T-helper 9 cell (primary cell): Measurements from ENCODE around the gene SEMA6B.

Experiments used
- DNase-seq: peaks from one replicate; pipeline ENCODE4 v3.0.0-alpha.2; 2020

The SEMA6B gene

DNA sequence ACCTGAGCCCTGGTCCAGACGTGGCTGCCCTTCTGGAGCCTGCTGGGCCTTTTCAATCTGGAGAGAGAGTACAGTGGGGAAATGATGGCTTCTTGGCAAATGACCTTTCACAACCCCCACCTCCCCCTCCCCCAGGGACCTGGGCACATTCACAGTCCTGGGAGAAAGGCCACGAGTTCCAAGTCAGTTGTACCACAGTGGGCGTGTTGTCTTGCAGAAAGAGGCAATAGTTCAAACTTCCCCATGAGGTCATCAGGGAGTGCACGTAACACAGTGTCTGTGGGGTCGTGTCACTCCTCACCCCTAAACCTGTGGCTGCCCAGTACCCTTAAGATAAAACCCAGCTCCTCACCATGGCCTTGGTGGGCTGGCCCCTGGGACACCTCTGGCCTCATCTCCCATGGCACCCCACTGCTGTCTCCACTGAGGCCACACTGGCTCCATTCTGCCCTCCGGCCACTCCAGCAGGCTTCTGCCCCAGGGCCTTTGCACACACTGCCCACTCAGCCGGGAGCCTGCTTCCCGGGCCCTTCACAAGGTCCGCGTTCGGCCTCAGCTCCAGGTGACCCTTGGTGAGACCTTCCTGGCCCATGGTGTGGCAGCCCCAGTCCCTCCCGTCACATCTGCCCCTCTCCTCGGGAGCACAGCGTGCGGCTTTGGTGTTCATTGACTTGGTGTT lies 54.5 kb downstream of the SEMA6B start:
- no peak for DNase-seq

DNA sequence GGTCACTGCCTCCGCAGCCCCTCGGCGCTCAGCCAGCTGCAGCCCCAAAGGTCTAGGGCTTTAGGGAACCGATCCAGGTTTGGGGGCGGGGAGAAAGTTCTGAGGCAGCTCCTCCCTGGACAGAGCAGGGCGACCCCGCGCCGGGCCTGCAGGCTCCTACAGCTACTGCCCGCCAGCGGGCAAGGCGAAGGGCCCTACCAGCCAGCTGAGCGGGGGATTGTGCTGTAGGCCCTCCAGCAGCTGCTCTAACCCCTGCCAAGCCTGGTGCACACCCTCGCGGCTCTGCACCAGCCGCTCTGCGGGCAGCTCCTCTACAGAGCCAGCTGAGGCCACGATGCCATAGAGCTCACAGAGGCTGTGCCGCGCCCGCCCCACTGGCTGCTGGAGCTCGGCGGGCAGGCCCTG lies 55.2 kb downstream of the SEMA6B start:
- DNase-seq = no peak

DNA sequence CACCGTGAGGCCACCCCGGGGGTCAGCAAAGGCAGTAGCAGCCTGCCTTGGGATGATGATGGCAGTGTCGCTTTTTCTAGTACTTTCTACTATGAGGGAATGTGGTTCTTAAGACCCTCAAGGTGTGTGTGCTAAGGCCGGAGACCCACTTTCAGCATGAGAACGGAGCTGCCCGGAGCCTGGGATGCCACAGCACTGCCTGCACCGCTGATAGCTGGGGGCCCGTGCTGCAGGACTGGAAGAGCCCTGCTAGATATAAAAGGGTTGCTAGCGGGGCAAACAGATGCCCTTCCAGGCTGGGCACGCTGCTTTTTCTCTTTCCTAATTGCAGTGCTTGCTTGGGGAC lies 55.7 kb downstream of the SEMA6B start:
- no peak for DNase-seq

DNA sequence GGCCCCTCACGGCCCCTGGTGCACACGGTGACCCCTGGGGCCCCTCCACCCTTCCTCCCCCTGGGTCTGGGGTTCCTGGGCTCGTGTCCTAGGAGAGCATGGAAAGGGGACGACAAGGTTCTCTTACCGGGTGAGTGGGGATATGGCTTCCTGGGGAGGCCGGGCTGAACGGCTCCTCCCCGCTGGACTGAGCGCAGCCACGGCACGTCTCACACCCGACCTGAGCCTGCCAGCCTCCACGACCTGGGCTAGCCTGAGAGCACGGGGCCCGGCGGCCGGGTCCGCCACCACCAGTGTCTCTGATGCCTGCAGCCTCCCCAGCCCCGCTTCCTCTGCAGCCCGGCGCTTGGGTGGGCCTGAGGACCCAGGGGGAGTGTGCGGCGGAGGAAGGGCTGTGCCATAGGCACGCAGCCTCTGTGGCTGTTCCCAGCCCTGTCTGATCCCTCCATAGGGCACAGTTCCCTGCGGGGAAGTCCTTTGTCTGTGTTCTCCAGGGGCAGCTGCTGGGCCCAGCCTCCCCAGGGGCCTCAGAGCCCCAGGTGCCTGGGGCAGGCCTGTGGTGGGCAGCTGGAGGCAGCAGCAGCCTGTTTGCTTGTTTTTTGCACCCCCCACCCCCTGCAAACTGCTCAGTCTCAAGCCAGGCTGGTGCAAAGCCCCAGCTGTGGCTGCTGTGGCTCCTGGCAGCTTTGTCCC lies 56.2 kb downstream of the SEMA6B start:
- no peak for DNase-seq

DNA sequence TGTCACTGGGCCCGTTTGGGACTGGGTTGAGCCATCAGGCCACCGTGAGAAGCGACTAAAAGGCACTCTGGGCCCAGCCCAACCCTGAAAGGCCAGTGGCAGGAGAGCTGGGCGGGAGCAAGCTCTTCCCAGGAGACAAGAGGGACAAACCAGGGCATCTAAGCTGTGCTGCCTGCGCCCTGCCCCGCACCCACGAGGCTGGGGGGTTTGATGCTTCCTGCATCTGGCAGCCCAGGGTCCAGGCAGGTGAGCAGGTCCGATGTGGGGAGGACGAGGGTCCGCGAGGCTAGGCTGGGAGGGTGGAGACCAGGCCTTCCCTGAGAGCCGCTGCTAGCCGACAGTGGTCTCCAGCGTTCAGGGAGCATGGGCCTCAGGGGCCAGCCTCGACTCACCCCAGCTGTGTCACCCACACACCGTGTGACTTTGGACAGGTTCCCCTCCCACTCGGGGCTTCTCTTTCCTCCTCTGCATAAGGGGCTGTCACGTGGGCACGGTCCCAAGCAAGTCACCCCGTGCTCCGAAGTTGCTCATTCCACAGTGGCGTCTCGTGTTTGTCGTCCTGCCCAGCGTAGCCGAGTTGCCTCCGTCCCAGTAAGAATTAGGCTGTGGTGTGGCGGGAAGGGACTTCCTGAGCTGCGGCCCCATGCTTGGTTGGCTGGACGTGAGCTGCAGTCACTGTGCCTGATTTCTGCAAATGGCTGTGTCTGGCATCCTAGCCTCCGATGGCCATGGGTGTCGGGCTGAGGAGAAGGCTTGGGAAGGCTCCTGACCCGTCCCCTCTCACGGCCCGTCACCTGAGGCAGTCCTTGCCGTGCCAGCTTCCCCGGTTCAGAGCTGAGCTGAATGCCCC lies 57.0 kb downstream of the SEMA6B start:
- no peak for DNase-seq

DNA sequence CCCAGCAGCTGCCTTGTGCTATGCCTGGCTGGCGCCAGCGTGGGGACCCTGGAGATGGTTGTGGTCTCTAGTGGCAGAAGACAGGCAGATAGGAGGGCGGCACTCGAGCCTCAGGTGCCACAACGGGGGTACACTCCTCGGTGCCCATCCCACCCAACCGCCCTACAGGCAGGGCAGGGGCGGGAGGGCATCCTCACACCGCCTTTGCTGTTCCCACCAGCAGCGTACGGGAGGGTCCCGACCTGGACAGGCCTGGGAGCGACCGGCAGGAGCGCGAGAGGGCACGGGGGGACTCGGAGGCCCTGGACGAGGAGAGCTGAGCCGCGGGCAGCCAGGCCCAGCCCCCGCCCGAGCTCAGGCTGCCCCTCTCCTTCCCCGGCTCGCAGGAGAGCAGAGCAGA lies 57.8 kb downstream of the SEMA6B start:
- DNase-seq = no peak

DNA sequence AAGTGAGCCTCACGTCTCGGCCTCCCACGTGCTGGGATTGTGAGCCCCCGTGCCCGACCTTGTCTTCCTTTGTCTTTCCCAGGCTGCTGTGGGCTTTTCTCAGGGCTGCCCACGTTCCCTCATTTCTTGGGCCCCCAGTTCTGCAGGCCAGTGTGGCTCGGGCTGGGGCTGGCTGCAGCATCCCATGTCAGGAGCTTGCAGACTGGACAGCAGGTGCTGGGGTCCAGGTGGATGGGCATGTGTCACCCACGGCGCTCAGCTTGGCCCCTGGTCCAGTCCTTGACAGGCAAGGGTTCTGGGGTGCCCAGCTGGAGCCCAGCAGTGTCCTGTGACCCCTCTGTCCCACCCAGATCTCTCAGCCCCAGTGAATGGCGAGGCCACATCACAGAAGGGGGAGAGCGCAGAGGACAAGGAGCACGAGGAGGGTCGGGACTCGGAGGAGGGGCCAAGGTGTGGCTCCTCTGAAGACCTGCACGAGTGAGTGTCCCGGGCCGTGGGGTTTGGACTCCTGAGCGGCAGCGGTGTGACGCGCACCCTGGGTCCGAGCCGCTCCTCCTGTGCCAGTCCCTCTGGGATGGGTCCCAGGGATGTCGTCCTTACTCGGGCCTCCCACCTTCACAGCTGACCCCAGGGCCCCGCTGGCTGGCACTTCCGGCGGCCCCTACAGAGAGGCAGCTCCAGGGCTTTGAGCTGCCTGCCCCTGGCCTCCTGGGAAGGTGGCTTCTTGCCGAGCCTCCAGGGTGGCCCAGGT lies 58.5 kb downstream of the SEMA6B start:
- no peak for DNase-seq

DNA sequence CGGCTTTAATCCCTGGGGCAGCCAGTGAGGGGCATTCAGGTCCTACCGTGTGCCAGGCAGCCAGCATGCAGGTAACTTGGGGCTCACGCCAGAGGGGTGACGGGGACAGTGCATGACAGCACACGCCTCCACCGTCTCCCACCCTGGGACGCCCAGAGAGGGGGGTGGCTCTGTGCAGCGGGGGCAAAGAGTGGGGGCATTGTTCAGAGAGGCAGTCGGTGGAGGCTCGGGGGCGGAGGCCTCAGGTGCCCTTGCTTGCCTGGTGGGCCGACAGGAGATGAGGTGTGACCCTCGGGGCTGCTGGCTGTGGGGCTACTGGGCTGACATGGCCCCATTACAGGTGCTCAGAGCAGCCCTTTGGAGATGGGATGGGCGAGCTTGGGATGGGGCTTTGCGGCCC lies 59.6 kb downstream of the SEMA6B start:
- DNase-seq = no peak

DNA sequence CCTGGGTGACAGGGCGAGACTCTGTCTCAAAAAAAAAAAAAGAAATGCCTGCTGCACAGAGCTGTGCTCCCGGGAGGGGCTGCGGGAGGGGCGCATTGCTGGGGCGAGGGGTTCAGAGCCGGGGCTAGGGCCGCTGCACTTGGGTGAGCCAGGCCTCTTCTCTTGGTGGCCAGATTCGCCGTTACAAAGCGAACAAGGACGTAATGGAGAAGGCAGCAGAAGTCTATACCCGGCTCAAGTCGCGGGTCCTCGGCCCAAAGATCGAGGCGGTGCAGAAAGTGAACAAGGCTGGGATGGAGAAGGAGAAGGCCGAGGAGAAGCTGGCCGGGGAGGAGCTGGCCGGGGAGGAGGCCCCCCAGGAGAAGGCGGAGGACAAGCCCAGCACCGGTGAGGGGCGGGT lies 60.2 kb downstream of the SEMA6B start:
- DNase-seq = no peak

DNA sequence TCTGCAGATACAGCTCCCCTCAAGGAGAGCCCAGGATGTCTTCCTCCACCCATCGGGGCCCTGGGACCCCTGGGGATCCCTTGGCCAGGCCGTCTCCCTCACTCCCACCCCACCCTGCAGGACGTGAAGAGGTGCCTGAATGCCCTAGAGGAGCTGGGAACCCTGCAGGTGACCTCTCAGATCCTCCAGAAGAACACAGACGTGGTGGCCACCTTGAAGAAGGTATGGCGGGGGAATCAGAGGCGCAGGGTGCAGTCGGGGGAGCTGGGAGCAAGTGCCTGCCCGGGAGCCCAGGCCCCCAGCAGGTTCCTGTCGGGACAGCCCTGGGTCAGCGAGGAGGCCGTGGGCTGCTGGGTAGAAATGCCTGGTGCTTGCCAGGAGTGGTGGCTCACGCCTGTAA lies 60.8 kb downstream of the SEMA6B start:
- DNase-seq = no peak

DNA sequence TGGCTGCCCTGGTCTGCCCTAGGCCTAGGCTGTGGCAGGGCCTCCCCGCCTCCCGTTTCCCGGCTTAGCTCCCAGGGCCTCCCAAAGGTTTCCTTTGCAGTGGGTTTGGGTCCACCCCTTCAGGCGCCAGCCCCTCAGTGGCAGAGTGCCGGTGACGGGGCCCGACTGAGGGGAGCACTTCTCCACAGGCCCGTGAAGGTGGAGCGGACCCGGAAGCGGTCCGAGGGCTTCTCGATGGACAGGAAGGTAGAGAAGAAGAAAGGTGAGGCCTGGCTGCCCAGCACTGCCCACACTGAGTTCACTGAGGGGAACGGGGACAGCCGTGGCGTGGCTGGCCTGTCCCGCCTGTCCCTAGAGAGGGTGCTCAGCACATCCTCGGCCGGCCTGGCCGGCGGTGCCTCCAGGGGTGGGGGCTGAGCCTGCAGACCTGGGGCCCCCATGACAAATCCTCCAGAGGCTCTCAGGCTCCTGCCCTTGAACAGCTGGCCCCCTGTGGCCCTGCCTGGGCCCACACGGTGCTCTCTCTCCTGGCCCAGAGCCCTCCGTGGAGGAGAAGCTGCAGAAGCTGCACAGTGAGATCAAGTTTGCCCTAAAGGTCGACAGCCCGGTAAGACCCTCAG lies 61.6 kb downstream of the SEMA6B start:
- no peak for DNase-seq

DNA sequence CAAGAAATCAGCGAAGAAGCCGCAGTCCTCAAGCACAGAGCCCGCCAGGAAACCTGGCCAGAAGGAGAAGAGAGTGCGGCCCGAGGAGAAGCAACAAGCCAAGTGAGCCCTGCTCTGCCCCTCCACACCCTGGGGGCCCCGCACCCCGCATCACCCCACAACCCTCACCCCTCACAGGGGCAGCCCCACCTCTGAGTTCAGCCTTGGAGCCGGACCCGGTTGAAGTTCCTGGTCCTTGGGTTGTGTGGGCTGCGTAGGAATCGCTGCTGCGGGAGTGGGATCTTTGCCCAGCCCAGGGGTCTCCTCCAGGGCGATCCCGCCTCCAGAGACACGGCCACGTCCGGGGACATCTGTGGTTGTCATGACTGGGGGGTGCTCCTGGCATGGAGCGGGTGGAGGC lies 63.2 kb downstream of the SEMA6B start:
- no peak for DNase-seq

DNA sequence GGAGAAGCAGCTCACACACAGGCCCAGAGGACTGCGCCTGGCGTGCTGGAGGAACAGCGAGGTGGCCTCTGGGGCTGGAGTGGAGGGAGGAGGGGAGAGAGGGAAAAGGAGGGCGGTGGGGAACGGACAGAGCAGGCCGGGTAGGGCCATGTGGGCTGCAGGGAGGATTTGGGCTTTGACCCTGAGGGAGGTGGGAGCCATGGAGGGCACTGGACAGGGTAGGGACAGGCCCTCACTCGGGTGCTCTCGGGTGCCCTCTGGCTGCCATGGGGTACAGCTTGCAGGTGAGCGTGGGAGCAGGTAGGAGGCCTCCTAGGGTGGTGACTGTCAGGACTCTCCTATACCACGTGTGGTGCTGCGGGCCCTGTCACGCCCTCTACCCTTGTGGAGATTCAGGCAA lies 64.0 kb downstream of the SEMA6B start:
- no peak for DNase-seq

DNA sequence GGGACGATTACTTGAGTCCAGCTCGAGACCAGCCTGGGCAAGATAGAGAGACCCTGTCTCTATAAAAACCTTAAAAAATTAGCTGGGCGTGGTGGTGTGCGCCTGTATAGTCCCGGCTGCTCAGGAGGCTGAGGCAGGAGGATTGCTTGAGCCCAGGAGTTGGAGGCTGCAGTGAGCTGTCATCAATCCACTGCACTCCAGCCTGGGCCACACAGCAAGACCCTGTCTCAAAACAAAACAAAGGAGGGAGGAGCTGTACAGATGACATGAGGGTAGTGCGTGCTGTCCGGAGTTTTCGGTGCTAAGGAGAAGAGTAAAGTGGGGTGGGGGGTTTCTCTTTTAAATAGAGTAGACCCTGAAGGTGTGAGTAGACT lies 64.8 kb downstream of the SEMA6B start:
- DNase-seq = no peak

DNA sequence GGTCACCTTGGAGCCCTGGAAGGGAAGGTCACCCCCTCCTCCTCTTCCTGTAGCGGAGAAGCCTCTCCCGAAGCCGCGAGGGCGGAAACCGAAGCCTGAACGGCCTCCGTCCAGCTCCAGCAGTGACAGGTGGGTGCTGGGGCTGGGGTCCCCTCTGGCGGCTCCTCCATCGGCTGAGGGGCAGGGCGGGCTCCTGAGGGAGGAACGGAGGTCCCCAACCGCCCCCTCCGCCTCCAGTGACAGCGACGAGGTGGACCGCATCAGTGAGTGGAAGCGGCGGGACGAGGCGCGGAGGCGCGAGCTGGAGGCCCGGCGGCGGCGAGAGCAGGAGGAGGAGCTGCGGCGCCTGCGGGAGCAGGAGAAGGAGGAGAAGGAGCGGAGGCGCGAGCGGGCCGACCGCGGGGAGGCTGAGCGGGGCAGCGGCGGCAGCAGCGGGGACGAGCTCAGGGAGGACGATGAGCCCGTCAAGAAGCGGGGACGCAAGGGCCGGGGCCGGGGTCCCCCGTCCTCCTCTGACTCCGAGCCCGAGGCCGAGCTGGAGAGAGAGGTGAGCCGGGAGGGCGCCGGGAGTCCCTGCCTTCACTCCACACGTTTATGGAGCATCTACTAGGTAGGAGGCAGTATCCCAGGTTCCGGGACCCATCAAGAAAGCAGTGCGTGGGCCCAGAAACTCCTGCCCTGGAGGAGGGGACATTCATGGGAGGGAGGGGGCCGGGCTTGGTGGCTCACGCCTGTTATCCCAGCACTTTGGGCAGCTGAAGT lies 65.4 kb downstream of the SEMA6B start:
- DNase-seq = no peak

DNA sequence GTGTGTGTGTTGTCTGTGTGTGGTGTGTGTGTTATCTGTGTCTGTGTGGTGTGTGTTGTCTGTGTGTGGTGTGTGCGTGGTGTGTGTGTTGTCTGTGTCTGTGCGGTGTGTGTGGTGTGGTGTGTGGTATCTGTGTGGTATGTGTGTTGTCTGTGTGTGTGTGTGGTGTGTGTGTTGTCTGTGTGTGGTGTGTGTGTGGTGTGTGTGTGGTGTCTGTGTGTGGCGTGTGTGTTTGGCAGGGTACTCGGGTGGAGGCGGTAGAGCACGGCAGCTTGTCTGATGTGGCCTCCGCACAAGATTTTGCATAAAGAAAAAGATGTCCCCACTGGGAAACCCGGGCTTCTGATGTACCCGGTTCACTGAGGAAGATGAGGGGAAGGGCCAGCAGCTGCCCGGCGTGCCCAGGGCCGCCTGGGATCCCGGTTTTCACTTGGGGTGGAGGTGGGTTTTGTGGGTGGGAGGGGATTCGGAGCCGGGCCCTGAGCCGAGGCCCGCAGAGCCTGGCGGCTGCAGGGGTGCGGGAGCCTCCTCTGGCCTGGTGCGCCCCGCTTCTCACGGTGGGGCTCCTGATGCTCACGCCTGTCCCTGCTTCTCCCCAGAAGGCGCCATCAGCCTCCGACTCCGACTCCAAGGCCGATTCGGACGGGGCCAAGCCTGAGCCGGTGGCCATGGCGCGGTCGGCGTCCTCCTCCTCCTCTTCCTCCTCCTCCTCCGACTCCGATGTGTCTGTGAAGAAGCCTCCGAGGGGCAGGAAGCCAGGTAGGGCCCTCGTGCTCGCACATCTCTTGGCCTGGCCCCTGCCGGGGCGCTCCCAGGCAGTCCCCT lies 66.2 kb downstream of the SEMA6B start:
- no peak for DNase-seq
